Effector memory CD8-positive, alpha-beta T cell (primary cell): ENCODE data around the gene USH2A.

Source experiments
- ATAC-seq: fragments of 150-1000 bp; cut with Tn5 transposase; replicated peaks from 2 replicates; pipeline ENCODE4 v1.10.0; 2021; ENCODE audit warnings: mild to moderate bottlenecking, moderate library complexity
- DNase-seq, 3 experiments: peaks; one replicate each; pipeline ENCODE4 v3.0.0; 2021
- H3K27ac Mint-ChIP-seq, 2 donors: one replicate each; pipeline ENCODE4 v1.8.0; 2022; ENCODE audit warnings: mild to moderate bottlenecking in 2 of 2, mixed read lengths in 2 of 2, moderate library complexity in 2 of 2
- H3K27me3 Mint-ChIP-seq, 2 donors: one replicate each; pipeline ENCODE4 v1.8.0; 2022; ENCODE audit warnings: mixed read lengths in 2 of 2
- H3K36me3 Mint-ChIP-seq: one replicate; pipeline ENCODE4 v1.8.0; 2022; ENCODE audit warnings: mild to moderate bottlenecking, moderate library complexity, mixed read lengths; ENCODE audit not compliant: insufficient read depth
- H3K4me1 Mint-ChIP-seq, 2 donors: one replicate each; pipeline ENCODE4 v1.8.0; 2022; ENCODE audit warnings: low read depth in 2 of 2, mixed read lengths in 2 of 2
- H3K4me3 Mint-ChIP-seq, 2 donors: one replicate each; pipeline ENCODE4 v1.8.0; 2022; ENCODE audit warnings: mild to moderate bottlenecking in 2 of 2, mixed read lengths in 2 of 2, moderate library complexity in 2 of 2
- H3K9me3 Mint-ChIP-seq, 2 donors: one replicate each; pipeline ENCODE4 v1.8.0; 2022; ENCODE audit warnings: mixed read lengths in 2 of 2

USH2A gene

DNA sequence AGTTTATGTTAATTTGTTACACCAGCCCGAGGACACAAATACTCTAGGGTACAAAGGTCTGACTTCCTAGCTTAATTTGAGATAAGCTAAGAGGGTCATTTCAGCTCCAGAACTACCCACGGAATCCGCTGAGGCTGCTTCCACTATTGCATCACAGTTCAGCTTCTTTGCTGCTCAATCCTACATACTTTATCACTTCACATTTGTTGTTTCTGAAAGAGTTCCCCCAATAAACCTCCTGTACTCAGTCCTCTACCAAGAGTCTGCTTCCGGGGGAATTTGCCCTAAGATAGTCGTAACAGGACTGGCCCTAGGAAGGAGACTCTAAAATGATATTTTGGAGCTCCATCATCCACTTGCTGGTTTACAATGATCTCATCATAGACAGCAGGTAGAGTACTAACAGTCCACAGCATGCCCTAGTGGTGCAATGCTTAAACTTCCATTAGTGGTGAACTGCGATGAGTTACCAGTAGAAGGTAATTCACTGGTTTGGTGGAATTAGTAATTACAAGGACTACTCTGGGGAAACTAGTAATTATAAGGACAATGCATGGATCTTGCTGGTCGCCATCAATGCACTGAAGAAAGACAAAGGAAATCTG is 229.3 kb downstream of the USH2A start:
- DNase-seq (no peak), ATAC-seq (no peak)
- H3K36me3 Mint-ChIP-seq: no peaks in the 10 kb centered on the region
- H3K27me3 Mint-ChIP-seq: no peaks in the 10 kb centered on the region
- peaks cover 7 to 25% of the 10 kb centered on the region in 2 donors for H3K9me3 Mint-ChIP-seq
- H3K4me3 Mint-ChIP-seq: no peak overlapping the region
- H3K27ac Mint-ChIP-seq: no peak overlapping the region
- H3K4me1 Mint-ChIP-seq: no peaks in the 10 kb centered on the region

DNA sequence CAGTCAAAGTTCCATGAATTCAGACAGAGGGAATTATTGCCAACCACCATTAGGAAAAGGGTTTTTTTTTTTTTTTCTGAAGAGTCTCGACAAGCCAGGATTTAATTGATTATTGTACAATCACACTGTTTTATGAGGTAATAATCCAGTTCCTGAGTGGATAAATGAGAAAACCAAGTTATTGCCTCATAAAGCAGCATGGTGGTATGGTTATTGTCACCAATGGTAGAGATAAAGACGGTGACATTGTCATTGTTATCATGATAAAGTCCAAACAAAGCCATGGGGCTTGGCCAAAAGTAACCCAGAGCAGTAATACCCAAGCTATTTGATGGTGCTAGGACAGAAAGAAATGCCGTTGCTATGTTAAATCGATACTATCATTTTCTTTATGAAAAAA is 232.8 kb downstream of the USH2A start:
- peaks cover 12 to 27% of the 10 kb centered on the region in 2 donors for H3K9me3 Mint-ChIP-seq
- H3K4me3 Mint-ChIP-seq: no peak overlapping the region
- no peaks in the 10 kb centered on the region for H3K36me3 Mint-ChIP-seq
- no peak overlapping the region for H3K27ac Mint-ChIP-seq
- no peaks in the 10 kb centered on the region for H3K27me3 Mint-ChIP-seq
- H3K4me1 Mint-ChIP-seq: no peaks in the 10 kb centered on the region
- DNase-seq (no peak), ATAC-seq (no peak)

DNA sequence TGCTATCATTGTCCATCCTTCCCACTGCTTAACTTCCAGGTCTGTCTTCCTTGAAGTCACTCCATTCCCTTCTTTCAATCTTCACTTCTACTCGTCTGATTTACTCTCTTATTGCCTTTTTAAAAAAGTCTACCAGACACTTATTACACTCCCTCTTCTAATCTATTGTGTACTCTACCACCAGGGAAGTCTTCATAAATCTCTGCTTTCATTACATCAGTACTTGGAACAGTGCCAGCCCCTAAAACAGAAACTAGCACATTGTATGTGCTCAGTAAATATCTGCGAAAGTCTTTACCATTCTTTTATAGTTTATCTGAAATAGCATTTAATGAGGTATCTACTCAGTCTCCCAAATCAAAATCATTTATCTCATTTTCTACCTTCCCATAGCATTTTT is 236.4 kb downstream of the USH2A start:
- H3K4me1 Mint-ChIP-seq: no peaks in the 10 kb centered on the region
- no peak for DNase-seq
- H3K9me3 Mint-ChIP-seq: peaks cover 5 to 8% of the 10 kb centered on the region in 2 donors
- no peaks in the 10 kb centered on the region for H3K27me3 Mint-ChIP-seq
- H3K36me3 Mint-ChIP-seq: no peaks in the 10 kb centered on the region
- H3K4me3 Mint-ChIP-seq: no peak overlapping the region
- no peak for ATAC-seq
- no peak overlapping the region for H3K27ac Mint-ChIP-seq

DNA sequence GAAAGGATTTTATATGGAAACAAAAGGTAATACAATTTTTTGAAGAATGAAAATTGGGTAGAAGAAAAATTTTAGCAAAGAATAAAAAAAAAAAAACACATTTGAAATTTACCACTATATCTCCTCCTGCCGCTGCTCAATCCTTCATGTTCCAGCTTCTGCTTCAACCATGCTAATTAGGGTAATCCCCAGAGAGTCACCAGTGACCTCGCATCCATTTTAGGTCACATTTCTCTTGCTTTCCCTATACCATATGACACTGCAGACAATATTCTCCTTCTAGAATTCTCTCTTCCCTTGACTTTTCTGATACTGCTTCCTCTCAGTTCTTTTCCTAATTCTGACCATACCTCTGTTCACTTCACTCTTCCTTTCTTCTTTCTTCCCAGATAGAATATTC is 237.1 kb downstream of the USH2A start:
- Mint-ChIP-seq H3K4me3 (no peak overlapping the region), H3K4me1 (no peaks in the 10 kb centered on the region), H3K36me3 (no peaks in the 10 kb centered on the region), H3K27me3 (no peaks in the 10 kb centered on the region), H3K27ac (no peak overlapping the region), H3K9me3 (peaks cover 5 to 8% of the 10 kb centered on the region in 2 donors)
- no peak for DNase-seq
- ATAC-seq: no peak

DNA sequence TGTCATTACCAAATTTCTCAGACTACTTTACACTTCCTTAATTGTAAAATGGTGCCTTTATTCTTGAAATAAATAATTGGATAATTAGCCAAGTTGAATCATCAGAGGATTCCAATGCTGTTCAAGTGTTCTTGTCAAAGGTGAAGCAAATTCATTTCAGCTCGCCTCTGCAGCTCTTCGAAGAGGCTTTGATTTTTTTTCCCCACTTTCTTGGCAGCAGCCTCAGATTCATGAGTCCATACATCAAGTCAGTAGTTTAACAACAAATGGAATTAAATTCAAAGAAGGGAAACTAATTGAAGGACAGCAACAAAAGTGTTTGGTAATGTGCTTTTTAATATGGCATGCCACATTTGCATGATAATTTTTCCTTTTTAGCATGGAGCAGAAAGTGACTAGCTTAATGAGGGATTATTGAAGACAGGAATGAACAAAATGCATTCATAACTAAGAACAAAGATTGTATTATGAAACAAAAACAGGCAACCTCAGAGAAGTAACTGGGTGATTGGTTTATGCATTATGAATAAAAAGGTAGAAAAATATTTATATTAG is 239.0 kb downstream of the USH2A start:
- no peaks in the 10 kb centered on the region for H3K36me3 Mint-ChIP-seq
- no peaks in the 10 kb centered on the region for H3K4me1 Mint-ChIP-seq
- H3K9me3 Mint-ChIP-seq: peaks cover 5 to 8% of the 10 kb centered on the region in 2 donors
- no peak for ATAC-seq
- H3K27ac Mint-ChIP-seq: no peak overlapping the region
- no peak overlapping the region for H3K4me3 Mint-ChIP-seq
- H3K27me3 Mint-ChIP-seq: no peaks in the 10 kb centered on the region
- no peak for DNase-seq

DNA sequence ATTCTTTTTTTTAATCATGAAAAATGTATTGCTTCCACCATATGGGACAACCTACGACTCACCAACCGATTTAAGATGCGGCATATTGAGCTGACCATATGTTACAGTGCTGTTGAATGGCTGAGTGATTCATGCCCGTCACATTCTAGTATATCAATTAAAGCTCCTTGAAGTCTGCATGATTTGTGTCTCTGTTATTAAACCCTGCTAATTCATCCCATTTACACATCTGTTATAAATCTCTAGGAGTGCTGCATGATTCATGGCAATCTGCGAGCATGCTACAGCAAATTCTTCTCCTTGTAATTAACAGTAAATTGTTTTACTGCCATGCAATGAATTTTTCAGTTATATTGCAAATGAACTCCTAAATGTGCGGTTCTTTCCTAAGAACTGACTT is 239.8 kb downstream of the USH2A start:
- DNase-seq (no peak), ATAC-seq (no peak)
- H3K9me3 Mint-ChIP-seq: peaks cover 5 to 8% of the 10 kb centered on the region in 2 donors
- no peaks in the 10 kb centered on the region for H3K36me3 Mint-ChIP-seq
- no peaks in the 10 kb centered on the region for H3K27me3 Mint-ChIP-seq
- H3K4me3 Mint-ChIP-seq: no peak overlapping the region
- H3K27ac Mint-ChIP-seq: no peak overlapping the region
- H3K4me1 Mint-ChIP-seq: no peaks in the 10 kb centered on the region

DNA sequence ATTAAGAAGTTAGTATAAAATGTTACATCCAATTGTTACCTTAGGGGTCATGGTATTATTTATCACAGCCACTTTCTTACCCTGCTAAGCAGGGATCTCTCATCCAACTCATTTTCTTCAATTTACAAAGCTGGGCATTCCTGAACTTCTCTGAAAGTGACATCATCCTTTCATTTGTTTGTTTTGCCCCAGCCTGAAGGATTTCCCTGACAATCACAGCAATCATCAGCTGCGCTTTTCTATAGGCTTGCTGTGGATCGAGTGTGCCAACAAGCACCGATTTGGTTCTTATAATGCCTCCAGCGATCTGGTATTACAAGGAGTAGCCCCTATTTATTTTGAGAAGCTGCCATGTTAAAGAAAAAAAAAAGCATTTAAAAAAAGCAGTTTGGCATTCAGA is 240.2 kb downstream of the USH2A start:
- Mint-ChIP-seq H3K9me3 (peaks cover 5 to 8% of the 10 kb centered on the region in 2 donors), H3K36me3 (no peaks in the 10 kb centered on the region), H3K27ac (no peak overlapping the region), H3K4me3 (no peak overlapping the region), H3K27me3 (no peaks in the 10 kb centered on the region), H3K4me1 (no peaks in the 10 kb centered on the region)
- DNase-seq: no peak
- no peak for ATAC-seq

DNA sequence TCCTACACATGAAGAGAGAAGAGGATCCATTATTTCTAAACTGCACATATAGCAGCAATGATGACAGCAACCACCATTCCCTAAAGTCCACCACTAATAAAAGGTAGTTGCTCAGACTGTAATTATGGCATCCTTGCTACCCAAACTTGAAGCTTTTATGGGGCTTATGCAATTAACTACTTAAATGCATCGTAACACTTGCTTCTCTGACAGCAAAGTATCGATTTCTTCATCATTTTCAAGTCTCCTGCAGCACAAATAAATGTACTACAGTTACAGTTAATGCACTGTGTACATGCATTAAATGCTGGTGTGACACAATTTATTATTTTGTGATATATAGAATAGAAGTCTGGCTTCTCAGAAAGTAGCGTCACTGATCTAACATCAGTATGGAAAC is 241.7 kb downstream of the USH2A start:
- DNase-seq: no peak
- peaks cover under 1 to 3% of the 10 kb centered on the region in 2 donors for H3K9me3 Mint-ChIP-seq
- no peaks in the 10 kb centered on the region for H3K27me3 Mint-ChIP-seq
- no peaks in the 10 kb centered on the region for H3K36me3 Mint-ChIP-seq
- ATAC-seq: no peak
- H3K27ac Mint-ChIP-seq: no peak overlapping the region
- no peaks in the 10 kb centered on the region for H3K4me1 Mint-ChIP-seq
- no peak overlapping the region for H3K4me3 Mint-ChIP-seq

DNA sequence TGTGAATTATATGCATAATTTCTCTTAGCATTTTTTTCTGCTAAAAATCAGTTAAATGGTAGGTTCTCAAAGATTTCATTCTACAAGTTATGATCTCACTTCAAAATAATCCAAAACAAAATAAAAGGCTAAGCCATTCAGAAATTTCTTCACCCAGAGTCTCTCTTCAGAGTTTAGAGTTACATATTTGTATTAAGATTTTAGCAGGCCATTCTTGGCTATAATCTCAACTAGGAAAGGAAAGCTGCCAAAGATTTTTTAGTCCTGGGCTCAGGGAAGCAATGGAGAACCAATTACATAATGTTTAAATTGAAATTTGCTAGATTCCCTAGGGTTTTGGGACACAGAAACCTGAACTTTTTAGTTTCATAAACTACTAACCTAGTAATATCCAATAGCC is 245.0 kb downstream of the USH2A start:
- Mint-ChIP-seq H3K27me3 (no peaks in the 10 kb centered on the region), H3K9me3 (peaks cover 0 to 3% of the 10 kb centered on the region in 2 donors), H3K4me3 (no peak overlapping the region), H3K27ac (no peak overlapping the region), H3K36me3 (no peaks in the 10 kb centered on the region), H3K4me1 (no peaks in the 10 kb centered on the region)
- DNase-seq: no peak
- no peak for ATAC-seq

DNA sequence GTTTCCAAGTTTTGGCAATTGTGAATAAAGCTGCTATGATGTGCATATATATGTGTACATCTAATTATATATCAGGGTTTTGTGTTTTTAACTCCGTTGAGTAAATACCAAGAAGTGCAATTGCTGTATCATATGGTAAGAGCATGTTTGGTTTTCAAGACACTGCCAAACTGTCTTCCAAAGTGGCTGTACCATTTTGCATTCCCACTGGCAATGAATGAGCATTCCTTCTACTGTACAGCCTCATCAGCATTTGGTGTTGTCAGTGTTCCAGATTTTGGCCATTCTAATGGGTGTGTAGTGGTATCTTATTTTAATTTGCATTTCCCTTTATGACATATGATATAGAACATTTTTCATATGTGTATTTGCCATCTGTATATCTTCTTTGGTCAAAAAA is 246.3 kb downstream of the USH2A start:
- DNase-seq (no peak), ATAC-seq (no peak)
- Mint-ChIP-seq H3K4me3 (no peak overlapping the region), H3K4me1 (no peaks in the 10 kb centered on the region), H3K9me3 (peaks cover 0 to 3% of the 10 kb centered on the region in 2 donors), H3K27me3 (no peaks in the 10 kb centered on the region), H3K27ac (no peak overlapping the region), H3K36me3 (no peaks in the 10 kb centered on the region)

DNA sequence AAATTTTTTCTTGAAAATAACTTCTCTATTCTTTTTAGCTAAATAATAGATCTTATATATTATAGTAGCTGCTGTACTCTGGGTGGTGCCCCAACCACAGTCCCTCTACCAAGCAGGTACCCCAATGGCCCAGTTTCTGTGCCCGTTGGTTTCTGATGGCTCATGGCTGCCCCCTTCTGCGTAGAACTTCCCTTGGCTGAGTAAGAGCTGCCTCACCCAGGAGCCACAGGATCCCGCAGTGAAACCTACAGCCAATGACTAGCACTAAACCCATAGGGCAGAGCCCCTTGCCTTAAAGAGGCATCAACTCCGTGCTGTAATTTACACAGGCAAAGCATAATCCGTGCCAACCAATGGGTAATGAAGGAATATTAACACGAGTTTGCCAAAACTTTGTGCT is 247.5 kb downstream of the USH2A start:
- Mint-ChIP-seq H3K4me1 (no peaks in the 10 kb centered on the region), H3K4me3 (no peak overlapping the region), H3K27ac (no peak overlapping the region), H3K27me3 (no peaks in the 10 kb centered on the region), H3K9me3 (peaks cover 0 to 3% of the 10 kb centered on the region in 2 donors), H3K36me3 (no peaks in the 10 kb centered on the region)
- no peak for ATAC-seq
- DNase-seq: no peak

DNA sequence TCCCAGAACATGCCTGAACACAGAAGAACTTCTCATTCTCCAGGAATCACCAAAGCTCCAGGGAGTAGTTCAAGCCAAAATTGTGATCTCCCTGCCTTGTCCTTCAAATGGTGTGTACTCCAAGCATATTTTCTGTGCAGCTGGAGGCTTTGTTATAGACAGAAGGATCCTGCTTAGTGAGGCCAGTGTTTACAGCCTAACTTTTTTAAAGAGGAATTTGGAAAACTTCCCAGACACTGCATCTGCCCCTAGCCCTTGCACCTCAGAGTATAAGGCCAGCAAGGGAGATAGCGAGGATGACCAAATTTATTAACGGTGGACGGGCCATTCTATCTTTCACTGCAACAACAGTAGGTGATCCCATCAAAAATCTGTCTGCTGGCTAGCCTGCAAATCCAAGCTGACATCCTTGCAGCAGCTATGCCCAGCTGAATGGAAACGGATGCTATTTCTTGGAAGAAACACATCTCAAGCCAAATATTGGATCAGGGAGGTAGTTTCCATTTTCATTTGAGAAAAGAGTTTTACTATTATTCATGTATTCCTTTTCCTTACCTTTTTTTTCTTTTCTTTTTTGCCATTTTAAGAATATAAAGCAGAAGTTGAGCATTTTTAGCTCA is 249.8 kb downstream of the USH2A start:
- Mint-ChIP-seq H3K27me3 (no peaks in the 10 kb centered on the region), H3K9me3 (peaks cover 0 to 3% of the 10 kb centered on the region in 2 donors), H3K4me1 (no peaks in the 10 kb centered on the region), H3K27ac (no peak overlapping the region), H3K4me3 (no peak overlapping the region), H3K36me3 (no peaks in the 10 kb centered on the region)
- ATAC-seq (no peak), DNase-seq (no peak)

DNA sequence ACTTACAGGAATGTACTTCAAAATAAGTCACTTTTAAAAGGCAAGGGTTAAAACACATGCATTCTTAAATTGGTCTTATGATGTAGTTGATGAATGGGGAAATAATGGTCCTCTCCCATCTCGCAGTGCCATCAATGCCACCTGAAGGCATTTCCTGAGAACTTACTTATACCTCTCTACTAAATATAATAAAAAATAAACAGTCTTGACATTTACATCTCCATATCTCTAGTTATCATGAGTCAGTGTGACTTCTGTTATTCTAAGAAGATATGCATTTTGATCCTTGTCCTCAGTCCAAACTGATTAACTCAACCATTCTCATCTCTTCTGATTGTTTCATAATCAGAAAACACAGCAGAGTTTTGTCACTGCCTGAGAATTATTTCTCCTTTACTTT is 253.9 kb downstream of the USH2A start:
- Mint-ChIP-seq H3K9me3 (peaks cover 9 to 10% of the 10 kb centered on the region in 2 donors), H3K4me1 (no peaks in the 10 kb centered on the region), H3K27ac (no peak overlapping the region), H3K27me3 (no peaks in the 10 kb centered on the region), H3K4me3 (no peak overlapping the region), H3K36me3 (no peaks in the 10 kb centered on the region)
- DNase-seq: no peak
- no peak for ATAC-seq

DNA sequence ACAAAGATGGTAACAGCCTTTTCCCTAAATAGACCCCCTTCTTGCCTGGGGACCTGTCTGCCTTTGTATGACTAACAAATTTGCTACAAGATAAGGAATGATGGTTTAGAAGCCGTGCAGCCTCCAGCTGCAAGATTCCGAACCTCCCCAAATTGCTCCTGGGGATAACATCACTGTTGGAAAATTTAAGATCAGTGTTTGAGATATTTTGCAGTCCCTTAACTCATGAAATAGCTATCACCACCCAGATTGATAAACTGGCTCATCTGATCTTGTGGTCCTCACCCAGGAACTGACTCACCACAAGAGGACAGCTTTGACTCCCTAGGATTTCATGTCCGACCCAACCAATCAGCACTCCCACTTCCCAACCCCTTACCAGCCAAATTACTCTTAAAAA is 254.7 kb downstream of the USH2A start:
- Mint-ChIP-seq H3K36me3 (no peaks in the 10 kb centered on the region), H3K27me3 (no peaks in the 10 kb centered on the region), H3K27ac (no peak overlapping the region), H3K9me3 (peaks cover 9 to 11% of the 10 kb centered on the region in 2 donors), H3K4me1 (no peaks in the 10 kb centered on the region), H3K4me3 (no peak overlapping the region)
- ATAC-seq (no peak), DNase-seq (no peak)
